CD4-positive, alpha-beta T cell (primary cell): ENCODE results near the gene CDH2. TPM values are rescaled to one million over a fixed set of nuclear protein-coding genes. Genes with fewer than 3 reads are reported as not detected.

Source experiments
- ATAC-seq: fragments of 200-7000 bp; cut with Tn5 transposase; one replicate; pipeline ENCODE4 v1.10.0; 2022; ENCODE audit warnings: mild to moderate bottlenecking; ENCODE audit not compliant: poor library complexity
- CTCF ChIA-PET: fragments of 350-600 bp; sonication (Branson Sonifier 250); formaldehyde crosslinking; loops from one replicate; lab custom pipeline; 2021; ENCODE audit warnings: antibody characterized with exemption, inconsistent platforms; lab: Charles Lee
- POLR2A ChIA-PET: fragments of 350-600 bp; sonication (Branson Sonifier 250); formaldehyde crosslinking; loops from one replicate; lab custom pipeline; 2021; ENCODE audit warnings: antibody characterized with exemption, inconsistent platforms; lab: Charles Lee
- DNase-seq, 14 experiments: peaks; one replicate each; pipeline ENCODE4 v3.0.0-alpha.2; 2013 to 2020; ENCODE audit warnings: mixed read lengths in 2 of 14
- H3K27ac ChIP-seq, 2 donors: one replicate each; pipeline versions ENCODE4 v1.5.1 to v1.7.0; 2013; ENCODE audit warnings: low read length in 2 of 2, low read depth in 1 of 2, mild to moderate bottlenecking in 1 of 2
- H3K27me3 ChIP-seq, 2 experiments: 1 replicate in 1 of 2; 2 replicates in 1 of 2; pipeline versions ENCODE4 v1.6.1 to v1.7.0; 2013; ENCODE audit warnings: low read length in 2 of 2, control low read depth in 1 of 2, mild to moderate bottlenecking in 1 of 2, moderate library complexity in 1 of 2; ENCODE audit not compliant: insufficient read depth in 2 of 2, control insufficient read depth in 1 of 2
- H3K36me3 ChIP-seq: one replicate; pipeline ENCODE4 v1.6.1; 2013; ENCODE audit warnings: low read length, control low read depth; ENCODE audit not compliant: insufficient read depth
- H3K4me1 ChIP-seq: one replicate; pipeline ENCODE4 v1.6.1; 2013; ENCODE audit warnings: low read length, control low read depth; ENCODE audit not compliant: insufficient read depth
- H3K4me3 ChIP-seq: one replicate; pipeline ENCODE4 v1.5.1; 2013; ENCODE audit warnings: mild to moderate bottlenecking, low read length, moderate library complexity
- H3K9me3 ChIP-seq, 2 experiments: 1 replicate in 1 of 2; 2 replicates in 1 of 2; pipeline versions ENCODE4 v1.6.1 to v1.7.0; 2013; ENCODE audit warnings: low read length in 2 of 2, mild to moderate bottlenecking in 2 of 2, control low read depth in 1 of 2, moderate library complexity in 1 of 2; ENCODE audit not compliant: control insufficient read depth in 1 of 2, insufficient read depth in 1 of 2
- H3K27ac Mint-ChIP-seq: one replicate; pipeline ENCODE4 v1.8.0; 2020; ENCODE audit warnings: mixed read lengths
- H3K27me3 Mint-ChIP-seq: one replicate; pipeline ENCODE4 v1.8.0; 2021; ENCODE audit warnings: mixed read lengths
- H3K36me3 Mint-ChIP-seq: one replicate; pipeline ENCODE4 v1.8.0; 2021; ENCODE audit warnings: low read depth, mixed read lengths
- H3K4me1 Mint-ChIP-seq: one replicate; pipeline ENCODE4 v1.8.0; 2021; ENCODE audit warnings: low read depth, mixed read lengths
- H3K4me3 Mint-ChIP-seq: one replicate; pipeline ENCODE4 v1.8.0; 2020; ENCODE audit warnings: mild to moderate bottlenecking, mixed read lengths
- H3K9me3 Mint-ChIP-seq: one replicate; pipeline ENCODE4 v1.8.0; 2020; ENCODE audit warnings: mixed read lengths
- CTCF ChIP-seq: fragments of 200-600 bp; IDR thresholded peaks from one replicate; pipeline ENCODE4 v1.8.0; 2022; ENCODE audit warnings: antibody characterized with exemption, mild to moderate bottlenecking
- intact Hi-C, 2 experiments: fragments of 100-400 bp; cut with DNase I in 1 of 2; cut with micrococcal nuclease in 1 of 2; formaldehyde crosslinking; loops; one replicate each; pipeline versions ENCODE4 v1.15.1 to v1.9.0; 2023 to 2025; cut with DNase I, micrococcal nuclease
- total RNA-seq, 174 experiments: library from RNA in 2 of 174; stranded (reverse) in 2 of 174; gene quantifications; one replicate each; pipeline ENCODE4 v1.2.3 and lab custom pipeline; 2021 to 2026

The CDH2 gene
- total RNA-seq, 2 experiments from 2014 or later: not detected

GRCh38 chr18:28004606-28005005 is 172.3 kb downstream of the CDH2 start:
- TF ChIP-seq CTCF: no peak
- CTCF ChIA-PET: no interaction called here

GRCh38 chr18:28003451-28003850 is 173.5 kb downstream of the CDH2 start:
- Mint-ChIP-seq H3K4me3 (no peak overlapping the region), H3K9me3 (peaks cover 7% of the 10 kb centered on the region), H3K27me3 (no peaks in the 10 kb centered on the region), H3K4me1 (no peaks in the 10 kb centered on the region), H3K27ac (no peak overlapping the region), H3K36me3 (no peaks in the 10 kb centered on the region)
- TF ChIP-seq CTCF: no peak
- no peaks in the 10 kb centered on the region for H3K4me1 ChIP-seq
- H3K4me3 ChIP-seq: no peak overlapping the region
- no peaks in the 10 kb centered on the region for H3K27me3 ChIP-seq
- no peak overlapping the region for H3K27ac ChIP-seq
- H3K36me3 ChIP-seq: no peaks in the 10 kb centered on the region
- ChIA-PET CTCF (no interaction called here), POLR2A (no interaction called here)
- ATAC-seq (no peak), DNase-seq (no peak)
- peaks cover 4 to 5% of the 10 kb centered on the region in 2 experiments for H3K9me3 ChIP-seq
- intact Hi-C loops: no loop called here

More at GRCh38 chr18:28004606-28005005, 172.3 kb downstream of the CDH2 start:
- Mint-ChIP-seq H3K36me3 (no peaks in the 10 kb centered on the region), H3K27me3 (no peaks in the 10 kb centered on the region), H3K9me3 (peaks cover 2% of the 10 kb centered on the region), H3K4me3 (no peak overlapping the region), H3K4me1 (no peaks in the 10 kb centered on the region), H3K27ac (no peak overlapping the region)
- DNase-seq: no peak
- ATAC-seq: no peak
- Histone ChIP-seq H3K9me3 (peaks cover 4 to 5% of the 10 kb centered on the region in 2 experiments), H3K4me1 (no peaks in the 10 kb centered on the region), H3K36me3 (no peaks in the 10 kb centered on the region), H3K27ac (no peak overlapping the region), H3K4me3 (no peak overlapping the region), H3K27me3 (no peaks in the 10 kb centered on the region)
- intact Hi-C loops: no loop called here
- POLR2A ChIA-PET: no interaction called here

GRCh38 chr18:28002841-28003240 is 174.1 kb downstream of the CDH2 start:
- intact Hi-C loops: no loop called here
- H3K4me3 Mint-ChIP-seq: no peak overlapping the region
- H3K27ac ChIP-seq: no peak overlapping the region
- H3K4me1 ChIP-seq: no peaks in the 10 kb centered on the region
- no peaks in the 10 kb centered on the region for H3K27me3 ChIP-seq
- ATAC-seq (no peak), DNase-seq (no peak)
- H3K27ac Mint-ChIP-seq: no peak overlapping the region
- peaks cover 7% of the 10 kb centered on the region for H3K9me3 Mint-ChIP-seq
- peaks cover 4 to 5% of the 10 kb centered on the region in 2 experiments for H3K9me3 ChIP-seq
- H3K4me1 Mint-ChIP-seq: no peaks in the 10 kb centered on the region
- H3K4me3 ChIP-seq: no peak overlapping the region
- no peaks in the 10 kb centered on the region for H3K27me3 Mint-ChIP-seq
- no peaks in the 10 kb centered on the region for H3K36me3 ChIP-seq
- ChIA-PET CTCF (no interaction called here), POLR2A (no interaction called here)
- H3K36me3 Mint-ChIP-seq: no peaks in the 10 kb centered on the region
- TF ChIP-seq CTCF: no peak
